ENCODE measurements around the gene ELAC2.

- TF ChIP-seq CTCF (IDR thresholded peaks at IDR 0.05; ENCODE audit: poor library complexity, severe bottlenecking), result peak; percentile 86
- TF ChIP-seq RAD21 (conservative IDR thresholded peaks at IDR 0.05), result peak; percentile 87
- TF ChIP-seq POLR2AphosphoS5 (IDR thresholded peaks at IDR 0.05), result no peak
Observed at GRCh38 chr17:13030459-13031300, 12.9 kb upstream of the ELAC2 start.
